IMR-90 (cell line): ENCODE results near the gene NTRK3. TPM values are rescaled to one million over a fixed set of nuclear protein-coding genes. Genes with fewer than 3 reads are reported as not detected.

ENCODE experiments used
- ATAC-seq: fragments of 200-7000 bp; cut with Tn5 transposase; 2 replicates; pipeline ENCODE4 v1.9.1; 2020; ENCODE audit warnings: low read depth, mild to moderate bottlenecking, moderate library complexity
- BruUV-seq: library from RNA; stranded (reverse); fragments of 400-500 nt; replicated peaks from 2 replicates; lab custom pipeline; 2021; lab: Mats Ljungman, UMichigan
- CTCF ChIA-PET: fragments of 300-600 bp; formaldehyde crosslinking; extraction: SDS; loops from one replicate; lab custom pipeline; 2021; ENCODE audit warnings: antibody characterized with exemption; lab: Yijun Ruan, JAX
- POLR2A ChIA-PET: fragments of 300-600 bp; sonication (Branson Sonifier 250); formaldehyde crosslinking; loops from one replicate; lab custom pipeline; 2022; ENCODE audit warnings: antibody characterized with exemption; ENCODE audit not compliant: unreplicated experiment; lab: Charles Lee
- DNase-seq: peaks from one replicate; pipeline ENCODE4 v3.0.0; 2013
- H2AFZ ChIP-seq: replicated peaks from 2 replicates; pipeline ENCODE3; 2013; ENCODE audit warnings: low read length, mild to moderate bottlenecking; ENCODE audit not compliant: poor library complexity
- H2AK5ac ChIP-seq: 2 replicates; pipeline ENCODE4 v1.6.1; 2013; ENCODE audit warnings: low read depth, low read length, inconsistent platforms
- H2AK9ac ChIP-seq: replicated peaks from 2 replicates; pipeline ENCODE3; 2013; ENCODE audit warnings: mild to moderate bottlenecking, low read depth, low read length, moderate library complexity; ENCODE audit not compliant: poor library complexity
- H2BK120ac ChIP-seq: 2 replicates; pipeline ENCODE4 v1.6.1; 2013; ENCODE audit warnings: low read depth, low read length, inconsistent platforms
- H2BK15ac ChIP-seq: 3 replicates; pipeline ENCODE4 v1.6.1; 2013; ENCODE audit warnings: low read depth, low read length, inconsistent platforms
- H2BK20ac ChIP-seq: 2 replicates; pipeline ENCODE4 v1.6.1; 2013; ENCODE audit warnings: low read depth, mild to moderate bottlenecking, inconsistent platforms, low read length, moderate library complexity
- H2BK5ac ChIP-seq: 2 replicates; pipeline ENCODE4 v1.6.1; 2013; ENCODE audit warnings: mild to moderate bottlenecking, low read depth, low read length, inconsistent platforms; ENCODE audit not compliant: poor library complexity, severe bottlenecking
- H3K14ac ChIP-seq: replicated peaks from 2 replicates; pipeline ENCODE4 v1.6.1; 2013; ENCODE audit warnings: low read depth, low read length, inconsistent platforms
- H3K18ac ChIP-seq: 2 replicates; pipeline ENCODE4 v1.6.1; 2013; ENCODE audit warnings: low read depth, low read length, control low read depth
- H3K23ac ChIP-seq: 2 replicates; pipeline ENCODE4 v1.6.1; 2013; ENCODE audit warnings: low read depth, low read length, inconsistent platforms
- H3K27ac ChIP-seq: 2 replicates; pipeline ENCODE4 v1.5.1; 2013; ENCODE audit warnings: mild to moderate bottlenecking, control low read depth, low read length; ENCODE audit not compliant: insufficient read depth
- H3K27me3 ChIP-seq: 2 replicates; pipeline ENCODE4 v1.6.1; 2013; ENCODE audit warnings: low read length; ENCODE audit not compliant: control insufficient read depth, insufficient read depth
- H3K36me3 ChIP-seq: 2 replicates; pipeline ENCODE4 v1.6.1; 2013; ENCODE audit warnings: low read length, mixed read lengths; ENCODE audit not compliant: control insufficient read depth, insufficient read depth
- H3K4ac ChIP-seq: 2 replicates; pipeline ENCODE4 v1.6.1; 2013; ENCODE audit warnings: low read depth, low read length, inconsistent platforms
- H3K4me1 ChIP-seq: 2 replicates; pipeline ENCODE4 v1.6.1; 2013; ENCODE audit warnings: low read length, mixed read lengths; ENCODE audit not compliant: control insufficient read depth, insufficient read depth
- H3K4me2 ChIP-seq: 2 replicates; pipeline ENCODE4 v1.6.1; 2013; ENCODE audit warnings: low read depth, mild to moderate bottlenecking, control low read depth, low read length, moderate library complexity
- H3K4me3 ChIP-seq: 2 replicates; pipeline ENCODE4 v1.5.1; 2013; ENCODE audit warnings: low read depth, mild to moderate bottlenecking, control low read depth, low read length, moderate library complexity; ENCODE audit not compliant: insufficient read depth
- H3K56ac ChIP-seq: 2 replicates; pipeline ENCODE4 v1.6.1; 2013; ENCODE audit warnings: low read length, inconsistent platforms; ENCODE audit not compliant: insufficient read depth; ENCODE audit errors: extremely low read depth
- H3K79me1 ChIP-seq, 2 experiments: 2 replicates each; pipeline ENCODE4 v1.6.1; 2013; ENCODE audit warnings: low read length in 2 of 2, inconsistent platforms in 1 of 2, low read depth in 1 of 2
- H3K9ac ChIP-seq: 2 replicates; pipeline ENCODE4 v1.6.1; 2013; ENCODE audit warnings: low read depth, low read length, control low read depth
- H3K9me1 ChIP-seq: 2 replicates; pipeline ENCODE4 v1.6.1; 2013; ENCODE audit warnings: low read length, inconsistent platforms; ENCODE audit not compliant: insufficient read depth
- H3K9me3 ChIP-seq: 2 replicates; pipeline ENCODE4 v1.6.1; 2013; ENCODE audit warnings: low read length; ENCODE audit not compliant: control insufficient read depth, insufficient read depth
- H4K20me1 ChIP-seq: 2 replicates; pipeline ENCODE4 v1.6.1; 2013; ENCODE audit warnings: low read length, inconsistent platforms; ENCODE audit not compliant: insufficient read depth
- H4K5ac ChIP-seq: 2 replicates; pipeline ENCODE4 v1.6.1; 2013; ENCODE audit warnings: mild to moderate bottlenecking, low read depth, low read length, control low read depth
- H4K8ac ChIP-seq, 2 experiments: 2 replicates each; pipeline ENCODE4 v1.6.1; 2013; ENCODE audit warnings: low read depth in 2 of 2, low read length in 2 of 2, control low read depth in 1 of 2, inconsistent platforms in 1 of 2
- H4K91ac ChIP-seq: 2 replicates; pipeline ENCODE4 v1.6.1; 2013; ENCODE audit warnings: low read depth, low read length, inconsistent platforms; ENCODE audit not compliant: insufficient read depth
- POLR2A ChIP-seq: IDR thresholded peaks from 2 replicates; pipeline ENCODE4 v1.6.1; 2012; ENCODE audit warnings: mild to moderate bottlenecking, low read depth, low read length
- WGBS, 2 experiments: methylation state at CpG; one replicate each; pipeline versions ENCODE4 v1.1.5 to v1.1.7; 2013; ENCODE audit warnings: missing lambda C conversion rate in 2 of 2; ENCODE audit not compliant: insufficient read length in 1 of 2; ENCODE audit errors: extremely low coverage in 2 of 2; 5-methylcytosine and 5-hydroxymethylcytosine counted together
- dilution Hi-C: fragments of 300-500 bp; cut with HindIII; formaldehyde crosslinking; loops from one replicate; pipeline ENCODE4 v1.14.3; 2018; ENCODE audit warnings: low sequenced_read_pairs; ENCODE audit not compliant: unreplicated experiment
- in situ Hi-C: fragments of 300-500 bp; cut with MboI; formaldehyde crosslinking; loops from 3 replicates; pipeline ENCODE4 v1.14.3; 2019; ENCODE audit warnings: low sequenced_read_pairs, inconsistent platforms, mixed read lengths
- intact Hi-C: fragments of 100-400 bp; cut with micrococcal nuclease; formaldehyde crosslinking; loops from 2 replicates; pipeline ENCODE4 v1.10.0; 2022
- polyA plus RNA-seq, 3 experiments: library from polyadenylated mRNA; depleted of rRNA; stranded (reverse); fragments of >200 nt; gene quantifications; 2 replicates each; pipeline ENCODE4 v1.2.3, GENCODE V29; 2012; ENCODE audit warnings: low replicate concordance in 1 of 3
- total RNA-seq: library from RNA; depleted of rRNA; stranded (reverse); fragments of >200 nt; gene quantifications from 2 replicates; pipeline ENCODE4 v1.2.3, GENCODE V29; 2012

NTRK3 gene
- total and polyA plus RNA-seq, 2 of the 4 experiments (the other 2 are of a cell fraction) = under 0.01 to 0.15 TPM

DNA sequence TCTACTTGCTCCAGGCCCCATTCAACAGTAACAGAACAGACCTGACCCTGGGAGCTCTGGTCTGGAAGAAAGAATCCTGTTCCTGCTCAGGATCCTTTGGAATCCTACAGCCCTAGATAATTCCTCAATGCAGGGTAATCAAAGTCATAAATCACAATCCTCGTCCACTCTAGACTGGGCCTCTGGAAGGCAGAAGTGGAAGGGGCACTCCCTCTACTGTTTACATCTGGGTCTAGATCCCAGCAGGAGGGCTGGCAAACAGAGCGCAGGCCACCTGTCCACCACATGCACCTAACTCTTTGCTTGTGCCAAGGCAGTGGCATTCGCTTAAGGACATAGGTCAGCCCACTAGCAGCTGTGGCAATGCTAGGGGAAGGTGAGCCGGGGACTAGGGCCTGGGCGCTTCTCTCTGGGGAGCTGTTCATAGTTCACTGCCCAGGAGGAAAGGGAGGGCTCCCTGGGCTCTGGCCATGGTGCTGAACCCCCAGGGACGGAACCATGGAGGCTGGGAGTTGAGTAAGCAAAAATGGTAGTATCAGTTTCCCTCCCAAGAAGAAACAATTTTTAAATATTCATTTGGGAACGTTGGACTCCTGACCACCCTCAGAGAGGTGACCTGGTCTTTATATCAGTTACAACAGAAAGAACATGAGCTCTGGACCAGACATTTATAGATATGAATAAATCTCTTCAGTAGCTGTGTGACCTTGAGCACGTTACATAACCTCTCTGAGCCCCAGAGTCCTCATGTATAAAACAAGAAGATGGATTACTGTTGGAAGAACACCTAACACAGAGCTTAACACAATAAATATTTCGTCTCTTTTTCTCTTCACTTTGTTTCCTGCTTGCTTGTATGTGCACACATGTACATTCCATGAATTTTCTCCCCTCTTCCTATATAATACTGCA, 90.2 kb downstream of the NTRK3 start:
- Histone ChIP-seq H3K4ac (no peak overlapping the region), H4K8ac (no peak overlapping the region), H2BK15ac (no peak overlapping the region), H3K23ac (no peak overlapping the region), H3K14ac (no peak overlapping the region), H2BK120ac (no peak overlapping the region), H2AK5ac (no peak overlapping the region), H2AFZ (no peak overlapping the region), H3K36me3 (no peaks in the 10 kb centered on the region), H3K9ac (no peak overlapping the region), H2AK9ac (no peak overlapping the region), H3K56ac (no peak overlapping the region), H3K27me3 (no peaks in the 10 kb centered on the region), H3K9me3 (peaks cover 15% of the 10 kb centered on the region), H2BK20ac (no peak overlapping the region), H4K91ac (no peak overlapping the region), H4K20me1 (no peaks in the 10 kb centered on the region), H3K9me1 (no peaks in the 10 kb centered on the region), H3K79me1 (no peaks in the 10 kb centered on the region), H3K4me2 (no peak overlapping the region), H3K27ac (no peak overlapping the region), H2BK5ac (no peak overlapping the region), H3K4me1 (no peaks in the 10 kb centered on the region), H3K18ac (no peak overlapping the region), H3K4me3 (no peak overlapping the region), H4K5ac (no peak overlapping the region)
- ChIA-PET POLR2A (no interaction called here), CTCF (no interaction called here)
- WGBS, 2 experiments = no CpG with 5 or more reads among the region's 9 CpGs
- in situ Hi-C loops (no loop called here), dilution Hi-C loops (no loop called here), intact Hi-C loops (no loop called here)
- DNase-seq (no peak), ATAC-seq (no peak; the same call in 1 of the 2 replicates)
- no peak for TF ChIP-seq POLR2A
- BruUV-seq = no TSS peak
